ENCODE measurements around the gene COL11A2.

DNA sequence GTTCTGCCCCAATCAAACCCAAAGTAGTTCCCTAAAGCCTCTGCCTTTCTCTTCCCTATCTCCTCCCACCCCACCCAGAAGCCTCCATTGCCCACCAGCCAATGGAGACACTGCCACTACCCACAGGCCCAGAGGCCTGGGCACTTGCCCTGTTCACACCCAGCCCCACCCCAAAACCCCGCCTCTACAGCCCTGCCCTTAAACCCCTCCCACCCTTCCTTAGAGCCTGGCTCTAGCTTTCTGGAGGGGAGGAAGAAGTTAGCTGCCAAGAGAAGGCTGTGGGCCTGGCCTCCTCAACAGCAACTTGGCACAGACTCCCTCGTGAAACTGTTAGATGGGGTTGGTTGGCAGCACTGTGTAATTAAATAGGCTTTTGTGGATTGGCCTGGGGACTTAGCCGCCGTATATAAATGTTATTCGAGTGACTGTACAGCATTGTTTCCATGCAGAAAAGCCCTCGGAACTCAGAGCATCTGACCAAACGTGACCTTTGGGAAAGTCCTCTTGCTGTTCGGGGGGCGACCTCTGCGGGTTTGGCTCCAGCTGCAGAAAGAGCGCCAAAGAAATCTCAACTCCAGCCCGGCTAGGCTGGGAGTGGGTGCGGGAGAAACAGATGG is 31.4 kb downstream of the COL11A2 start:
- TF ChIP-seq RCOR1 (IDR thresholded peaks at IDR 0.05; ENCODE audit: low read length) (no peak), CTCF (IDR thresholded peaks at IDR 0.05) (no peak), RAD21 (IDR thresholded peaks at IDR 0.05; ENCODE audit: low read length) (no peak), EZH2phosphoT487 (IDR thresholded peaks at IDR 0.05; ENCODE audit: borderline replicate concordance, low read depth) (no peak), POLR2AphosphoS5 (IDR thresholded peaks at IDR 0.05; ENCODE audit: low read depth, low read length) (no peak), TAF1 (IDR thresholded peaks at IDR 0.05; ENCODE audit: borderline replicate concordance, low read depth, low read length) (no peak), NRF1 (IDR thresholded peaks at IDR 0.05; ENCODE audit: low read depth, low read length) (no peak), TCF12 (IDR thresholded peaks at IDR 0.05) (no peak), NFIC (IDR thresholded peaks at IDR 0.05; ENCODE audit: borderline replicate concordance) (no peak), SMC3 (IDR thresholded peaks at IDR 0.05; ENCODE audit: low read depth, low read length) (no peak), FOXJ3 (CRISPR knock-in tag; IDR thresholded peaks at IDR 0.05) (no peak), SIN3A (IDR thresholded peaks at IDR 0.05; ENCODE audit: borderline replicate concordance, low read depth, low read length) (no peak)
- TF ChIP-seq, protein P1, sequence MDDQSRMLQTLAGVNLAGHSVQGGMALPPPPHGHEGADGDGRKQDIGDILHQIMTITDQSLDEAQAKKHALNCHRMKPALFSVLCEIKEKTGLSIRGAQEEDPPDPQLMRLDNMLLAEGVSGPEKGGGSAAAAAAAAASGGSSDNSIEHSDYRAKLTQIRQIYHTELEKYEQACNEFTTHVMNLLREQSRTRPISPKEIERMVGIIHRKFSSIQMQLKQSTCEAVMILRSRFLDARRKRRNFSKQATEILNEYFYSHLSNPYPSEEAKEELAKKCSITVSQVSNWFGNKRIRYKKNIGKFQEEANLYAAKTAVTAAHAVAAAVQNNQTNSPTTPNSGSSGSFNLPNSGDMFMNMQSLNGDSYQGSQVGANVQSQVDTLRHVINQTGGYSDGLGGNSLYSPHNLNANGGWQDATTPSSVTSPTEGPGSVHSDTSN (IDR thresholded peaks at IDR 0.05) = no peak
- TF ChIP-seq, protein P2, sequence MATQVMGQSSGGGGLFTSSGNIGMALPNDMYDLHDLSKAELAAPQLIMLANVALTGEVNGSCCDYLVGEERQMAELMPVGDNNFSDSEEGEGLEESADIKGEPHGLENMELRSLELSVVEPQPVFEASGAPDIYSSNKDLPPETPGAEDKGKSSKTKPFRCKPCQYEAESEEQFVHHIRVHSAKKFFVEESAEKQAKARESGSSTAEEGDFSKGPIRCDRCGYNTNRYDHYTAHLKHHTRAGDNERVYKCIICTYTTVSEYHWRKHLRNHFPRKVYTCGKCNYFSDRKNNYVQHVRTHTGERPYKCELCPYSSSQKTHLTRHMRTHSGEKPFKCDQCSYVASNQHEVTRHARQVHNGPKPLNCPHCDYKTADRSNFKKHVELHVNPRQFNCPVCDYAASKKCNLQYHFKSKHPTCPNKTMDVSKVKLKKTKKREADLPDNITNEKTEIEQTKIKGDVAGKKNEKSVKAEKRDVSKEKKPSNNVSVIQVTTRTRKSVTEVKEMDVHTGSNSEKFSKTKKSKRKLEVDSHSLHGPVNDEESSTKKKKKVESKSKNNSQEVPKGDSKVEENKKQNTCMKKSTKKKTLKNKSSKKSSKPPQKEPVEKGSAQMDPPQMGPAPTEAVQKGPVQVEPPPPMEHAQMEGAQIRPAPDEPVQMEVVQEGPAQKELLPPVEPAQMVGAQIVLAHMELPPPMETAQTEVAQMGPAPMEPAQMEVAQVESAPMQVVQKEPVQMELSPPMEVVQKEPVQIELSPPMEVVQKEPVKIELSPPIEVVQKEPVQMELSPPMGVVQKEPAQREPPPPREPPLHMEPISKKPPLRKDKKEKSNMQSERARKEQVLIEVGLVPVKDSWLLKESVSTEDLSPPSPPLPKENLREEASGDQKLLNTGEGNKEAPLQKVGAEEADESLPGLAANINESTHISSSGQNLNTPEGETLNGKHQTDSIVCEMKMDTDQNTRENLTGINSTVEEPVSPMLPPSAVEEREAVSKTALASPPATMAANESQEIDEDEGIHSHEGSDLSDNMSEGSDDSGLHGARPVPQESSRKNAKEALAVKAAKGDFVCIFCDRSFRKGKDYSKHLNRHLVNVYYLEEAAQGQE (IDR thresholded peaks at IDR 0.05; ENCODE audit: low read depth, low read length) = no peak

Measured in SK-N-SH (cell line).